Measurements from ENCODE around the gene NID1. TPM values are rescaled to one million over a fixed set of nuclear protein-coding genes. Genes with fewer than 3 reads are reported as not detected.

The NID1 gene
- total RNA-seq, 5 donors from 2014 or later (not counting 1 experiment from before 2014, with no cell fraction given) = 0.05 to 0.50 (median 0.34) TPM; not detected in 1

- Histone ChIP-seq H3K9me3 (no peaks in the 10 kb centered on the region), H3K4me3 (ENCODE audit: control insufficient read depth in 1 of 2, extremely low read depth in 1 of 2, low read length in 1 of 2) (peak overlapping the region; percentile 31 to 67), H3K27ac (ENCODE audit: low read length) (no peak overlapping the region), H3K36me3 (ENCODE audit: control insufficient read depth in 2 of 2, extremely low read depth in 1 of 2, insufficient read depth in 1 of 2, low read length in 1 of 2) (no peaks in the 10 kb centered on the region), H3K4me1 (ENCODE audit: control insufficient read depth in 1 of 2, extremely low read depth in 1 of 2, insufficient read depth in 2 of 2, low read length in 2 of 2) (peaks cover 14 to 30% of the 10 kb centered on the region in 2 experiments), H3K27me3 (replicated peaks in 1 of 2; ENCODE audit: control insufficient read depth in 2 of 2, extremely low read depth in 1 of 2, insufficient read depth in 2 of 2, low read length in 1 of 2) (peaks cover 9 to 37% of the 10 kb centered on the region in 2 experiments)
- whole genome bisulfite sequencing (ENCODE audit: insufficient coverage) = 13% methylated on average over 53 of the region's 55 CpGs
- ATAC-seq (replicated peaks in 1 of 4) (peak in 2 of 4 experiments; percentile 20 to 44), DNase-seq (peak in 11 of 35 experiments; percentile 1 to 29 (median 9))
- peaks cover 22 to 30% (median 25%) of the 10 kb centered on the region in 3 donors for H3K4me1 Mint-ChIP-seq
- peaks cover 26 to 32% of the 10 kb centered on the region in 2 donors for H3K27me3 Mint-ChIP-seq
- H3K36me3 Mint-ChIP-seq = no peaks in the 10 kb centered on the region
- H3K9me3 Mint-ChIP-seq = no peaks in the 10 kb centered on the region
- CTCF ChIA-PET = no interaction called here
- peak overlapping the region; percentile 46 to 68 (median 47) for H3K4me3 Mint-ChIP-seq
- no peak overlapping the region for H3K27ac Mint-ChIP-seq
- POLR2A ChIA-PET = interaction anchor here in 1 of 2 donors (0.5 kb wide), 1 partner anchor 1945 kb away, joined by 8 read pairs; no protein-coding TSS in a partner anchor
Observed at GRCh38 chr1:236063919-236064673, 794 bp downstream of the NID1 start.

- Mint-ChIP-seq H3K27ac (peak overlapping the region in 1 of 2 donors; percentile 23), H3K27me3 (peaks cover 28 to 32% of the 10 kb centered on the region in 2 donors), H3K9me3 (no peaks in the 10 kb centered on the region), H3K4me1 (peaks cover 24 to 32% (median 27%) of the 10 kb centered on the region in 3 donors), H3K4me3 (peak overlapping the region; percentile 46 to 68 (median 47)), H3K36me3 (no peaks in the 10 kb centered on the region)
- ATAC-seq (replicated peaks in 1 of 4) (no peak), DNase-seq (no peak)
- H3K27ac ChIP-seq (ENCODE audit: low read length) = no peak overlapping the region
- H3K27me3 ChIP-seq (replicated peaks in 1 of 2; ENCODE audit: control insufficient read depth in 2 of 2, extremely low read depth in 1 of 2, insufficient read depth in 2 of 2, low read length in 1 of 2) = peaks cover 9 to 37% of the 10 kb centered on the region in 2 experiments
- CTCF ChIA-PET = no interaction called here
- H3K4me1 ChIP-seq (ENCODE audit: control insufficient read depth in 1 of 2, extremely low read depth in 1 of 2, insufficient read depth in 2 of 2, low read length in 2 of 2) = peaks cover 14 to 30% of the 10 kb centered on the region in 2 experiments
- WGBS (ENCODE audit: insufficient coverage) = 89% methylated on average over 6 of the region's 6 CpGs
- H3K9me3 ChIP-seq = no peaks in the 10 kb centered on the region
- POLR2A ChIA-PET = interaction anchor here in 1 of 2 donors (0.5 kb wide), 1 partner anchor 1944 kb away, joined by 8 read pairs; no protein-coding TSS in a partner anchor
- peak overlapping the region in 1 of 2 donors; percentile 32 for H3K4me3 ChIP-seq (ENCODE audit: control insufficient read depth in 1 of 2, extremely low read depth in 1 of 2, low read length in 1 of 2)
- no peaks in the 10 kb centered on the region for H3K36me3 ChIP-seq (ENCODE audit: control insufficient read depth in 2 of 2, extremely low read depth in 1 of 2, insufficient read depth in 1 of 2, low read length in 1 of 2)
Observed at GRCh38 chr1:236063551-236063918, 1.4 kb downstream of the NID1 start.

GRCh38 chr1:236060286-236060685 lies 4.6 kb downstream of the NID1 start:
- Mint-ChIP-seq H3K4me1 (peaks cover 11 to 14% (median 12%) of the 10 kb centered on the region in 3 donors), H3K4me3 (no peak overlapping the region), H3K27me3 (peaks cover 17 to 22% of the 10 kb centered on the region in 2 donors), H3K9me3 (no peaks in the 10 kb centered on the region), H3K36me3 (no peaks in the 10 kb centered on the region), H3K27ac (no peak overlapping the region)
- peaks cover 5 to 27% of the 10 kb centered on the region in 2 experiments for H3K27me3 ChIP-seq (replicated peaks in 1 of 2; ENCODE audit: control insufficient read depth in 2 of 2, extremely low read depth in 1 of 2, insufficient read depth in 2 of 2, low read length in 1 of 2)
- POLR2A ChIA-PET = no interaction called here
- no peaks in the 10 kb centered on the region for H3K36me3 ChIP-seq (ENCODE audit: control insufficient read depth in 2 of 2, extremely low read depth in 1 of 2, insufficient read depth in 1 of 2, low read length in 1 of 2)
- CTCF ChIA-PET = no interaction called here
- H3K4me1 ChIP-seq (ENCODE audit: control insufficient read depth in 1 of 2, extremely low read depth in 1 of 2, insufficient read depth in 2 of 2, low read length in 2 of 2) = peaks cover 0 to 16% of the 10 kb centered on the region in 2 experiments
- ATAC-seq (replicated peaks in 1 of 4) = no peak
- H3K4me3 ChIP-seq (ENCODE audit: control insufficient read depth in 1 of 2, extremely low read depth in 1 of 2, low read length in 1 of 2) = no peak overlapping the region
- no CpG with 5 or more reads among the region's 4 CpGs for WGBS (ENCODE audit: insufficient coverage)
- no peak for DNase-seq
- no peak overlapping the region for H3K27ac ChIP-seq (ENCODE audit: low read length)
- H3K9me3 ChIP-seq = no peaks in the 10 kb centered on the region

GRCh38 chr1:236059011-236059410 lies 5.9 kb downstream of the NID1 start:
- Mint-ChIP-seq H3K27ac (no peak overlapping the region), H3K9me3 (no peaks in the 10 kb centered on the region), H3K36me3 (no peaks in the 10 kb centered on the region), H3K4me1 (peaks cover 8 to 12% (median 12%) of the 10 kb centered on the region in 3 donors), H3K27me3 (peaks cover 14 to 22% of the 10 kb centered on the region in 2 donors), H3K4me3 (no peak overlapping the region)
- Histone ChIP-seq H3K27me3 (replicated peaks in 1 of 2; ENCODE audit: control insufficient read depth in 2 of 2, extremely low read depth in 1 of 2, insufficient read depth in 2 of 2, low read length in 1 of 2) (peaks cover 5 to 15% of the 10 kb centered on the region in 2 experiments), H3K9me3 (no peaks in the 10 kb centered on the region), H3K4me3 (ENCODE audit: control insufficient read depth in 1 of 2, extremely low read depth in 1 of 2, low read length in 1 of 2) (no peak overlapping the region), H3K27ac (ENCODE audit: low read length) (no peak overlapping the region), H3K36me3 (ENCODE audit: control insufficient read depth in 2 of 2, extremely low read depth in 1 of 2, insufficient read depth in 1 of 2, low read length in 1 of 2) (no peaks in the 10 kb centered on the region), H3K4me1 (ENCODE audit: control insufficient read depth in 1 of 2, extremely low read depth in 1 of 2, insufficient read depth in 2 of 2, low read length in 2 of 2) (peaks cover 0 to 4% of the 10 kb centered on the region in 2 experiments)
- CTCF ChIA-PET = no interaction called here
- 95% methylated on average over 4 of the region's 5 CpGs for WGBS (ENCODE audit: insufficient coverage)
- no peak for ATAC-seq (replicated peaks in 1 of 4)
- no peak for DNase-seq
- POLR2A ChIA-PET = no interaction called here

- Histone ChIP-seq H3K9me3 (no peaks in the 10 kb centered on the region), H3K27me3 (replicated peaks in 1 of 2; ENCODE audit: control insufficient read depth in 2 of 2, extremely low read depth in 1 of 2, insufficient read depth in 2 of 2, low read length in 1 of 2) (peaks cover under 1 to 8% of the 10 kb centered on the region in 2 experiments), H3K4me3 (ENCODE audit: control insufficient read depth in 1 of 2, extremely low read depth in 1 of 2, low read length in 1 of 2) (no peak overlapping the region), H3K27ac (ENCODE audit: low read length) (no peak overlapping the region), H3K4me1 (ENCODE audit: control insufficient read depth in 1 of 2, extremely low read depth in 1 of 2, insufficient read depth in 2 of 2, low read length in 2 of 2) (no peaks in the 10 kb centered on the region), H3K36me3 (ENCODE audit: control insufficient read depth in 2 of 2, extremely low read depth in 1 of 2, insufficient read depth in 1 of 2, low read length in 1 of 2) (no peaks in the 10 kb centered on the region)
- H3K4me1 Mint-ChIP-seq = peaks cover 6 to 8% (median 6%) of the 10 kb centered on the region in 3 donors
- DNase-seq = peak in 1 of 35 experiments; percentile 15
- ChIA-PET CTCF (no interaction called here), POLR2A (no interaction called here)
- H3K27ac Mint-ChIP-seq = no peak overlapping the region
- peaks cover 13 to 22% of the 10 kb centered on the region in 2 donors for H3K27me3 Mint-ChIP-seq
- H3K9me3 Mint-ChIP-seq = no peaks in the 10 kb centered on the region
- peak in 2 of 4 experiments; percentile 35 to 40 for ATAC-seq (replicated peaks in 1 of 4)
- H3K4me3 Mint-ChIP-seq = no peak overlapping the region
- WGBS (ENCODE audit: insufficient coverage) = no CpG with 5 or more reads among the region's 5 CpGs
- H3K36me3 Mint-ChIP-seq = no peaks in the 10 kb centered on the region
Observed at GRCh38 chr1:236058141-236058934, 6.6 kb downstream of the NID1 start.

GRCh38 chr1:236057546-236057945 lies 7.3 kb downstream of the NID1 start:
- no peak for ATAC-seq (replicated peaks in 1 of 4)
- H3K4me1 Mint-ChIP-seq = peaks cover 6 to 8% (median 6%) of the 10 kb centered on the region in 3 donors
- Histone ChIP-seq H3K36me3 (ENCODE audit: control insufficient read depth in 2 of 2, extremely low read depth in 1 of 2, insufficient read depth in 1 of 2, low read length in 1 of 2) (no peaks in the 10 kb centered on the region), H3K27ac (ENCODE audit: low read length) (no peak overlapping the region), H3K9me3 (no peaks in the 10 kb centered on the region), H3K27me3 (replicated peaks in 1 of 2; ENCODE audit: control insufficient read depth in 2 of 2, extremely low read depth in 1 of 2, insufficient read depth in 2 of 2, low read length in 1 of 2) (peaks cover 0 to 4% of the 10 kb centered on the region in 2 experiments), H3K4me3 (ENCODE audit: control insufficient read depth in 1 of 2, extremely low read depth in 1 of 2, low read length in 1 of 2) (no peak overlapping the region), H3K4me1 (ENCODE audit: control insufficient read depth in 1 of 2, extremely low read depth in 1 of 2, insufficient read depth in 2 of 2, low read length in 2 of 2) (no peaks in the 10 kb centered on the region)
- H3K27ac Mint-ChIP-seq = no peak overlapping the region
- CTCF ChIA-PET = no interaction called here
- peaks cover 16 to 24% of the 10 kb centered on the region in 2 donors for H3K27me3 Mint-ChIP-seq
- no peak overlapping the region for H3K4me3 Mint-ChIP-seq
- H3K36me3 Mint-ChIP-seq = no peaks in the 10 kb centered on the region
- DNase-seq = no peak
- POLR2A ChIA-PET = no interaction called here
- WGBS (ENCODE audit: insufficient coverage) = no CpG with 5 or more reads among the region's 5 CpGs
- H3K9me3 Mint-ChIP-seq = no peaks in the 10 kb centered on the region

Measured in T-cell (primary cell).